KBM-7 (cell line): ENCODE measurements around the gene PDGFC.

Source experiments
- DNase-seq: peaks from one replicate; pipeline ENCODE4 v3.0.0-alpha.2; 2015
- in situ Hi-C: fragments of 300-500 bp; cut with MboI; formaldehyde crosslinking; loops from 2 replicates; pipeline ENCODE4 v1.14.3; 2020; ENCODE audit warnings: low sequenced_read_pairs, low pct_unique_long_range_greater_than_20kb, mixed read lengths

The PDGFC gene

DNA sequence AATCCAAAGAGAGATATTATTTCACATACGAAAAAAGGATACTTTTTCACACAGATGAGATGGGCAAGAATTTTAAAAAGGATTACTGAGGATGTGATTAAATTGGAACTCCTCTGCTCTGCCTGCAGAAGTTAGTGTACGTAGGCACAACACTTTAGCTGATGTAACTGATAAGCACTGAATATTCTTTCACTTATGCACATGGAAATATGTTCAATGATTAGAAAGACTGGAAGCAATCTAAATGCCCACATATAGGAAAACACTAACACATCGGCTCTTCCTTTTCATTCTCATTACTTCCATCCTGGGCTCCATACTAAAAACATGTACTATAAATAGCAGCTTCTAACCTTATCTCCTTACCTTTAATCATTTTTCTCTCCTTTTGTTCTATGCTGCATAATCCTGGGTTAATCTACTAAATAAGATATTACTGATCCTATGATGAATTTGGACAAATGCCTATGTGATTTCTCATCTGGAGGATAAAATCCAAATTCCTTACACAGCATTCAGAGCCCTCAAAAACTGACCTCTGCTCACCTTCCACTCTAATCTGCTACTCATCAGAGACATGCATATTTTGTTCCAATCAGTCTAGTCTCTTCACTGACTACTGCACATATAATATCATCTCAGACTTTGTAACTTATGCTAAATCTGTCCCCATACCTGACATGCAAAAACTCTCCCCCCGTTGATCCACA lies 197.8 kb downstream of the PDGFC start:
- no peak for DNase-seq
- in situ Hi-C loops, result no loop called here

DNA sequence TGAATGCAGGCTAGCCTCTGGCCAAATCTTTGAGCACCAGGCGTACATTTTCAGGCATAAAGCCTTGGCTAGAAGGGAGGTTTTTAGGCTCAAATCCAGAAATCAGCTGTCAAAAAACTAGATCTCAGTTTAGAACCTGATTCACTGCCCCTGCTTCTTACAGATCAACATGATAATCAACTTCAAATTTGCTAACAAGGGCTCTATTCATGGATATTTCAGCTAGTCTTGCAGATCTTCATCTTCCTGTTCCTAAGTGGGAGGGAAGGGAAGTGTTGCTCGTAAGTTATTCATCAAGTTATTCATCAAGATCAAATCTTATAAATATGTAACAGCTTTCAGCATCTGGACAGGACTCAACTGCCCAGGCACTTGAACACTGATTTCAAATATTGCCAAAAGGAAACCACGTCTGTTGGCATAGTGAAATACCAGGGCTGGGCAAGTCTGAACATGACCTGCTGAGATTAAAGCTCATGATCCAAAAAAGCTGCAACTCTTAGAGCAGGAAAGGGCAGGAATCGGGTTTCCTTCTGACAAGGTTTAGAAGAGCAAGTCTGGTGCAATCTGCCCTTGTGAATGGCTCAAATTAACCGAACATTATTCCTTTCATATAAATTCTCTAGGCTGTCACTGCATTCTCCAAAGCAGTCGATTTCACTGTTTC lies 200.3 kb downstream of the PDGFC start:
- peak; percentile 83 for DNase-seq
- in situ Hi-C loops, result no loop called here

DNA sequence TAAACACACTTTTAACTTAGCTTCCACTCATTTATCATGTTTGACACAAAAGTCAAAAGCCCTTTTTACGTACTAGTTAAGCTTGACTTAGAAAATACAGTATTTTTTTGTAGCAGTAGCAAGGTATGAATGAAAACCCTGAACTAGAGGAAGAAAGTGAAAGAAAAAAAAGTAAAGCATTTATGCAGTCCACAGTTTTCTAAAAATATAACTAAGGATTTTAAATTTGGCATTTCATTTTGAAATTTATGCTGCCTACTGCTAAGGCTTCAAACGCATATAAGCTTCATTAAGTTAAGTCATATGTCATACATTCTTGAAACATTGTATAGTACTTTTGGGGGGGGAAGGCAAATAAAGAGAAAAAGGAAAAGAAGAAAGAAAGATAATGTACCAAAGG lies 201.5 kb downstream of the PDGFC start:
- no peak for DNase-seq
- in situ Hi-C loops, result no loop called here

DNA sequence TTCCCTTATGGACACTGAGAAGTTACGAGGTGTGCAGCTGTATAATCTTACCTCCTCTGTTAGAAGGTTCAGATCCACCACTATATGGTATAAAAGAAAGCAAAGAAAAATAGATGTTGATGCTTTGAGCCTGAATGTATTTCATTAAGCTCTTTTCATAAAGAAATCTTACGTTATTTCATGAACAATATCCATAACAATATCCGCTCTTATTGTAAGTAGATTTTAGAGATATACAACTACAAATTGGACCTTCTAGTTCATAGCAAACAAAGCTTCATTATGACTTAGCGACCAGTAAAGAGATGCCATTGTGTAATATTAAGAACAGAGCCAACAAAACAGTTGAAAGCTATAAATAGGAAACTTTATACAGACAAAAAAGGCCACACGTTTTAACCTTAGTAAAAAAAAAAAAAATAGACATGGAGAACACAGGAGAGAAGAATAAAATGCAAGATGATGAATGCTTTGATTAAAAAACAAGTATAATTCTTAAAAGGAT lies 203.6 kb downstream of the PDGFC start:
- in situ Hi-C loops, result no loop called here
- no peak for DNase-seq

DNA sequence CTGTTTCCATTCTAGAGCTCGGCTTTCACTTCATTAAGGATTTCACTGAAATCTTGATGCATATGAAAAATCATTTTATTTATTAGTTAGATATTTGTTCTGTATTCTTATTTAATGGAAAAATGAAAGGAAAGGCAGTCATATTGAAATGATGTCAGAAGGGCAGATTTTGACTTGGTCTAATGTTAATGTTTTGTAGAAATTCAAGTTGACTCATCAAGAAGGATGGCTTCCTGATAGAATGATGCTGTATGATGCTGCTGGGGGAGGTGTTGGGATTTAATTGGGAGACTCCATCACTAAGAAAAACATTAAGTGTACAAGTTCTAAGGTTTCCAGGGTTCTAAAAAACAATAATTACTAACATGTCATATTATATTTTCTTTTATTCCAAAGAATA lies 204.8 kb downstream of the PDGFC start:
- no peak for DNase-seq
- in situ Hi-C loops, result no loop called here

DNA sequence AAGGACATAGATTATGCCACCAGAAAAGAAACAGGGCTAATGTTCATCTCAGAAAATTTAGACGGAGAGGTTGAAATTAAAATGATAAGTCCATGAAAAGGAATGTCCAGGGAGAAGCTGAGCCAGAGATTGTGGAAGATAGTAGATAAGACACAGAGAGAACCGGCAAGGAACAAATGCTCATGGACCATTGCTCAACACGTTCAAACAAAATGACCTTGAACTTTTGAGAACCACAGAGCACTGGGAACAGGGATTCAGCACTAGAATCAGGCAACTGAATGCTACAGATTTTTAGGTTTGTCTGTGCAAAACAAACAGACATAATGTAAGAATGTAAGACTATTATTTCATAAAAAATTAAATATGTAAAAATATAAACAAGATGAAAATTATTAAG lies 206.3 kb downstream of the PDGFC start:
- no peak for DNase-seq
- in situ Hi-C loops, result no loop called here

DNA sequence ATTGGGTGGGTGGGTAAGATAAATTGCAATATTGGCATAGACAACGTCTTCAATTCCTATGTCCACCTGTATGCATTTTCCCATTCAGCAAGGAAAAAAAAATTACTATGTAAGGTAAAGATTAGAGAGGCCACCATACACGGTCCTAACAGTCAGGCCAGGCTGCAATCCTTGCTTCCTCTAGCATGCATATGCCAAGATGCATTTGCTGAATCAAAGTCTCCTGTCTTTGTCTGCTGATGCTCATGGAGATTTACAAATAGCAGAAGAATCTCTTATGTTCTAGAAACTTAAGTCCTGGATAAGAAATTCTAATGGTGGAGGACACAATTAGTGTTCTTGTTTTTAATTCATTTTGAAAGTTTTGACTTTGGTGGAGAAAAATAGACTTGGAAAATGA lies 206.8 kb downstream of the PDGFC start:
- no peak for DNase-seq
- in situ Hi-C loops, result no loop called here

DNA sequence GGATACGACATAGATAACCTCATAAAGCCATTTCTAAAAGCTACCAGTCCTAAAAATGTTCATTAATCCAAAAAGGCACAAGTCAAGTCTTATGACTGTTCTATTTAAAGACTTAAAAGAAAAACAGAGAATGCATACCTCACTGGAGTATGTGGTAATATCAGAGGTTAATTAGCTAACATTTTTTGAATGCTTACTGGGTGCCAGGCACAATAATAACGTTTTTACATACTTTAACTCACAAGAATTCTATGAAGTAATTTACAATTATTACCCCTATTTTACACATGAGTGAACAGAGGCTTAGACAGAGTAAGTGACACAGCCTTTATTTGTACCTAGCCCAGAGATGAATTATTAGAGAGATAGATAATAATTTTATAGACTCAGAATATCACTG lies 207.5 kb downstream of the PDGFC start:
- in situ Hi-C loops, result no loop called here
- no peak for DNase-seq

DNA sequence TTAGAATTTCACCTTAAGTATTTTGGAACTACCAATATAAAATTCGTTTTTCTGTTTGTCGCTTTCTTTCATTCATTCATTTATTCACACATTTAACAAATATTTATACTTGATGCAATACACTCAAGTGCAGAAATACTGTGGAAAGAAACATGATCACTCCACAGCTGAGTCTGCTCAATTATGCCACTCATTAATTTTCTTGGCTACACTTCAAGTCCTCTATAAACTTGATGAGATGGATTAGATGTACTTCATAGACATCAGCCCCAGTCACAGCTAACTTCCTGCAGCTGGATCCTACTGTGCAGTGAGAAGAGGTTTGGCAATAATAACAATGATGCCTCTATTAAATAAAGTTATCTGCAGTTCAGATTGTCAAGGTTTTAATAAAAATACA lies 208.1 kb downstream of the PDGFC start:
- no peak for DNase-seq
- in situ Hi-C loops, result no loop called here

DNA sequence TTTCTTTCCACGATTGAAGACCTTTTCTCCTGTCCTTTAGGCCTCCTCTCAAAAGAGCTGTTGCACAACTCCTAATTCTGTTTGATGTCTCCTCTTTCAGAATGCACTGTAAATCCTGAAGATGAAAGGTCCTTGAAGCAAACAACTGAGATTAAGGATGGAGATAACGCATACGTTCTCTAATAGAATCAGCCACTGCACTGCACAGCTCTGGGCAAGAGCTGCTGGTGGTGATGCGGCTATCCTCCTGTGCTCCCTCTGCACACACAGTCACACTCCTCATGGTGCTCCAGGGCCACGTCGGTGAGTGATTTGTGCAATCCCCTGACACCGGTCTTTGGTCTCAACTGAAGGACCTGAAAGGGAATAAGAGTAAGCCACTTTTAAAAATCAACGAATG lies 208.7 kb downstream of the PDGFC start:
- in situ Hi-C loops, result no loop called here
- DNase-seq, result no peak

DNA sequence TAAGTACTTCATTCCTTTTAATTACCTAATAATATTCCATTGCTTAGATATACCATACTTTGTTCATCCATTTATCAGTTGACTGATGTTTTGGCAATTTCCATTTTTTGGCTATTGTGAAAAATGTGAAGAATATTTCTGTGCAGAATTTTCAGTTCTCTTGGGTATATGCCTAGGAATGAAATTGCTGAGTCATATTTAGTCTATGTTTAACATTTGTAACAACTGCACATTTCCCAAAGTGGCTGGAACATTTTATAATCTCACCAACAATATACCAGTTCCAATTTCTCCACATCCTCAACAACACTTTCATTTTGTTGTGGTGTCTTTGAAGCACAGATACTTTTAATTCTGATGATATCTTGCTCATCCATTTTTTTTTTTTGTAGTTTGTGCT lies 215.5 kb downstream of the PDGFC start:
- in situ Hi-C loops, result no loop called here
- DNase-seq, result no peak

DNA sequence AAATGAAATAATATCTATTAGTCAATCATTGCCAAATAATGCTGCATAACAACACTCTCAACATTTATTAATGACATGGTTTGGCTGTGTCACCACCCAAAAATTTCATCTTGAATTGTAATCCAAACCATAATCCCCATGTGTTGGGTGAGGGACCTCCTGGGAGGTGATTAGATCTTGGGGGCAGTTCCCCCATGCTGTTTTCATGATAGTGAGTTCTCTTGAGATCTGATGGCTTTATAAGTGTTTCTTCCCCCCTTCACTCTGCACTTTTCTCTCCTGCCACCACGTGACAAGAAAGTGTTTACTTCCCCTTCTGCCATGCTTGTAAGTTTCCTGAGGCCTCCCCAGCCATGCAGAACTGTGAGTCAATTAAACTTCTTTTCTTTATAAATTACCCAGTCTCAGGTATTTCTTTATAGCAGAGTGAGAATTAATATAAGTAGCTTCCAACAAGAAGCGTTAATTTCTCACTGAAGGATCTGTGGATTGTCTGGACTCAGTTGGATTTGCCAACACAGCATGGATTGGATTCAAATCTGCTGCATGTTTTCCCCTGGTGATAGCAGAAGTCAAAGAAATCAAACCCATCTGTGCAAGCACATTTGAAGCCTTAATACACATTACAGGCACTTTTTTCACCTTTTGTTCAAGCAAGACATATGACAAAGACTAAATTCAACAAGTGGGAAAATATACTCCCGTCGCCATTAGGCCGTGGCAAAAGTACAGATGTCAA lies 216.6 kb downstream of the PDGFC start:
- DNase-seq, result peak; percentile 76
- in situ Hi-C loops, result no loop called here

DNA sequence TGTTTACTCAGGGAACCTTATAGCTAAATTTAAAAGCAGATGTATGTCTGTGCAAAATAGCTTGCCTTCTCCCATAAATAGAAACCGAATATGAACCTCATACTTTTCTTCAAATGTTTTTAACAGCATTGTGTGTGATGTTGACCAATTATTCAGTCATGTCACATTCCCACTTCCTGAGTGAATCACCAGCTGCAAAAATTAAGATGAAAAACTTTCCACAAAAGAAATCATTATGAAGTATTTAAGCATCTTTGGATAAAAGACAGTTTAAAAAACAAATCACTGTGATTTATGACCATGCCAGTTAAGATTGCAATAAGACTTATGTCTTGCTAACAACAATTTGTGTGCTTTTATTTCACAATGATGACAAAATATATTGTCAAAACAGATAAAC lies 220.1 kb downstream of the PDGFC start:
- in situ Hi-C loops, result no loop called here
- no peak for DNase-seq

DNA sequence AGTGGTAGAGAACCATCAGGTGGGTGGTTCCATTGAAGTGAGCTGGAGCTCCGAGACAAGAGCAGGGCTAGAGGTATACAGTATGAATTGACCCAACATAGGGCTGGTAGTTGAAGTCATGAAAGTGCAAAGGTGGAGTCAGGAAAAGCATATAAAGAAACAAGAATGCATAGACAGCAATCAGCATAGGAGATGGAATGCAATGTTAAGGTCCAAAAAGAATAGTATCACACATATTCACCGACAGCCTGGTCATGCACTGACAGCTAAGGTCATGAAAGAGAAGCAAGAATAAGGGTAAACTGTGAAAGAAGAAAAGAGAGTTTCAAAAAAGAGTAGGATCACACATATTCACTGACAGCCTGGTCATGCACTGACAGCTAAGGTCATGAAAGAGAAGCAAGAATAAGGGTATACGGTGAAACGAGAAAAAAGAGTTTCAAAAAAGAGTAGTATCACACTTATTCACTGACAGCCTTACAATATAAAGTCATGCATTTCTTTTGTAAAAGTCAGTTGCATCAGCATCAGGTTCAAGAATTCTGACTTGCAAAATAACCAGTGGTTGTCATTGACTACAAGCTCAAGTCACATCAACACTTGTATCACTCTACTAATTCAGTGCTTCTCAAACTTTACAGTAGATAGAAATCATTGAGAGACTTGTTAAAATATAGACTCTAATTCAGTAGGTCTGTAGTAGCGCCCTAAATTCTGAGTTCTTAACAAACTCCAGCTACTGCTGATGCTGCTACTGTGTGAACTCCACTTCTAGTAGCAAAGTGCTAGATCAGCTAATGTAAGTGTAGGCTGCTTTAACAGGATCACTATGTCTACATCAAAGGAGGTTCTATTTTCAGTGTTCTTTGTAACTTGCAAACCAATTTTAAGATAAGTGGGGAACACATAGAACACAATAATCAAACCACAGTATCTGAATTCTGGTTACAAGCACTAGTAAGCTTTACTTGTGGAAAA lies 221.9 kb downstream of the PDGFC start:
- in situ Hi-C loops, result no loop called here

DNA sequence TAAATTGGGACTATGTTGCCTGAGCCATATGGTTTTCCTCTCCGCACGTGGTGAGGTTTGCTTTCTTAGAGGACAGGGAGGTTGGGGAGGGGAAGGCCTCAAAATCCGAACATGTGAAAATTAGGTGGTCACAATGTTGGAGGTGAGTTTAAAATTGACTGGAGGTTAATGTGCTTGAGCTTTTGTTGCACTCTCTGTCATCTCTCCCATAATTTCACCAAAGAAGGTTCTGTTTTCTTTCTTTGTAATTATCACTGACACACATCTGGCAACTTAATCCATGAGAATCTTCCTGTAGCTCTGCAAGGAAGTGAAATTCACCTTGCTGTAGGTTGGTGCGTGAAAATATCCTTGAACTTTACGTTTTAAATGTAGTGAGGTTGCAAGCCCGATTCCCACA lies 225.5 kb downstream of the PDGFC start:
- no peak for DNase-seq
- in situ Hi-C loops, result no loop called here

More for the DNA sequence above, 221.9 kb downstream of the PDGFC start:
- no peak for DNase-seq

DNA sequence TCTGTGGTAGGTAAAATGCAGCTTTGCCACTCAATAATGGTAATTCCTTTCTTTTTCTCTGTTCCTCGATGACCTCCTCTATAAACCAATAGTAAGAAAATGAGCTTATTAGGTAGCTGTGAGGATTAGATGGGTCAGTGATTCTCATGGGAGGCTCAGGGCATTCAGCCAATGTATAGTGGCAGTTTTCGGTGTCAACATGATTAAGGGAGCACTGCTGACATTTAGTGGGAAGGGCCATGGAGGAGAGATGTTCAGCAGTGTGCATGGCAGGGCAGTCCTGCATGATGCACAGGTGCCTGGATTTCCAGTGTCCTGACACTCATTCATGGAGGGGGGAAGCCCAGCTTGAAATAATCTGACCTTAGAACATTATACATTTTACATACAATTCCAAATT lies 232.8 kb downstream of the PDGFC start:
- DNase-seq, result no peak
- in situ Hi-C loops, result no loop called here

DNA sequence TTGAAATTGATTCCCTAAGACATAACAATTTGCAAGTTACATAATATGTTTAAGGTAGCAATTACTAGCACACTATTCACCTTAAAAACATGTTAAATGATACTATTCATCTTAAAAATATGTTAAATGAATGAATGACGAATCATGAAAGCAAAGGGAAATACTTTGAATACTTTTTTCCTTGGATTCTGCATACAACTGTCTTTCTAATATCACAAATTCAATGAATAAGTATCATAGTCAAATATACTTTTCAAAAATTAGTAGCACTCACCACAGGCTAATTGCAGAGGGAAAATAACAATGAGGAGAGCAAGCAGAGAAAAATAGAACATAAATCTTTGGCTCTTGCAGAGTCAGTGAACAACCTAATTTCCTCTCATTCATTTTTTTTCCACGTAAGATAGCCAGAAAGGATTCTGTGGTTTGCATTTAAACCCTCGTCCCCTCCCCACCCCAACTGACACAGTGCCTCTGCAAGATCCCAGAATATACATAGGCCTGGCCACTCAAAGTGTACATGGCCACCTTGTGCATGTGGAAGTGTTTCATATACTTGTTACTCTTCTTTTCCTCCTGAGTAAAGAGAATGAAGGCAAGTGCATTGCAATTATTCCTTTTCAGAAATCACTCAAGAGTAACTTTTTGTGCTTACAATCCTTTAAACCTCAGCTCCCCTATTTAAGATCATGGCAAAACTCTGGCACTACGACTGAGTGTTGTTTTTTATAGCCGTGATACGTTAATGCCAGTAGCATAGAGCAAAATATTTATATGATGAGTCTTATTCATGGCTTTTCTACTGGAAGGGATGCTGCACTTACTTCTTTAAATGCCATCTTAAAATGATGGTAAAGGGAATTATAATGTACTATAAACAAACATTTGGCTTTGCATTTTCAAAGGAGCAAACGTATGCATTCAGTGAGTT lies 236.4 kb downstream of the PDGFC start:
- peak; percentile 45 for DNase-seq
- in situ Hi-C loops, result no loop called here

DNA sequence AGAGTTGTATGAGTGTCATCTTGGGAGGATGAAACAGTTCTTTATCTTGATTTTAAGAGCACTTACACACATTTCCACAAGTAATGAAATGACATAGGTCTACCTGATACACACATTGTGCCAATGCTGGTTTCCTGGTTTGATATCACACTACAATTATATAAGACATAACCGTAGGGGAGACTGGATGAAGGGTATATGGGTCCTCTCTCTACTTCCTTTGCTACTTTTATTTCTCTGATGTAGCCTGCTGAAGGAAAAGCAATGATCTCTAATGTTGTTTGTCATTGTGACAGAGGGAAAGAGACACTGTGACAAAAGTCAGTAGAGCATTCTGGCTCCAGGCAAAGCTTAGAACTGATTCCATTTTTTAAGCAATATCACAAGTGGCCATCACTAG lies 238.0 kb downstream of the PDGFC start:
- in situ Hi-C loops, result no loop called here
- DNase-seq, result no peak
